Lower lobe of right lung (tissue), 2 donors: ENCODE data around the gene ANXA10. TPM values are rescaled to one million over a fixed set of nuclear protein-coding genes. Genes with fewer than 3 reads are reported as not detected.

ENCODE experiments used
- ATAC-seq, 2 donors: fragments of 200-7000 bp; cut with Tn5 transposase; one replicate each; pipeline ENCODE4 v1.9.1; 2020 to 2022; ENCODE audit warnings: mild to moderate bottlenecking in 2 of 2, moderate library complexity in 2 of 2
- DNase-seq: peaks from one replicate; pipeline ENCODE4 v3.0.0-alpha.2; 2020
- H3K27ac ChIP-seq: fragments of 200-600 bp; one replicate; pipeline ENCODE4 v1.8.0; 2022
- H3K27me3 ChIP-seq: fragments of 200-600 bp; one replicate; pipeline ENCODE4 v1.8.0; 2022; ENCODE audit warnings: low read depth
- H3K36me3 ChIP-seq: fragments of 200-600 bp; one replicate; pipeline ENCODE4 v1.8.0; 2022; ENCODE audit warnings: mild to moderate bottlenecking
- H3K4me1 ChIP-seq: fragments of 200-600 bp; one replicate; pipeline ENCODE4 v1.8.0; 2022
- H3K4me3 ChIP-seq: fragments of 200-600 bp; one replicate; pipeline ENCODE4 v1.8.0; 2022; ENCODE audit warnings: mild to moderate bottlenecking
- H3K9me3 ChIP-seq: fragments of 200-600 bp; one replicate; pipeline ENCODE4 v1.8.0; 2022
- CTCF ChIP-seq: fragments of 200-600 bp; IDR thresholded peaks from one replicate; pipeline ENCODE4 v1.8.0; 2022; ENCODE audit warnings: antibody characterized with exemption, mild to moderate bottlenecking
- intact Hi-C: fragments of 100-400 bp; cut with DNase I; formaldehyde crosslinking; loops from one replicate; pipeline ENCODE4 v1.11.0; 2022
- total RNA-seq: library from RNA; stranded (reverse); fragmentation: NEBNext Ultra II Directional; extraction: Animal tissue kit (Norgen Biotek cat#: 25700); gene quantifications from one replicate; pipeline ENCODE4 v1.2.1, GENCODE V29; 2021
- donor health status: DM: no; HTN: yes; CAD: no; lungs with severe emphysema.

The ANXA10 gene
- total RNA-seq, 1 donor from 2014 or later = not detected

- intact Hi-C loops = no loop called here
- no peak for TF ChIP-seq CTCF
- no peak for ATAC-seq
- H3K4me1 ChIP-seq = no peaks in the 10 kb centered on the region
- H3K9me3 ChIP-seq = no peaks in the 10 kb centered on the region
- no peak for DNase-seq
- no peaks in the 10 kb centered on the region for H3K36me3 ChIP-seq
- no peak overlapping the region for H3K4me3 ChIP-seq
- H3K27me3 ChIP-seq = no peaks in the 10 kb centered on the region
- H3K27ac ChIP-seq = no peak overlapping the region
Observed at GRCh38 chr4:168174308-168174707, 82.0 kb downstream of the ANXA10 start.

GRCh38 chr4:168177546-168178149, 85.3 kb downstream of the ANXA10 start:
- Histone ChIP-seq H3K9me3 (no peaks in the 10 kb centered on the region), H3K4me1 (no peaks in the 10 kb centered on the region), H3K4me3 (no peak overlapping the region), H3K27ac (no peak overlapping the region), H3K27me3 (no peaks in the 10 kb centered on the region), H3K36me3 (no peaks in the 10 kb centered on the region)
- DNase-seq (no peak), ATAC-seq (no peak)
- TF ChIP-seq CTCF = no peak
- intact Hi-C loops = no loop called here

- H3K27ac ChIP-seq = no peak overlapping the region
- ATAC-seq (no peak), DNase-seq (no peak)
- no peak overlapping the region for H3K4me3 ChIP-seq
- no peaks in the 10 kb centered on the region for H3K36me3 ChIP-seq
- H3K4me1 ChIP-seq = no peaks in the 10 kb centered on the region
- H3K27me3 ChIP-seq = no peaks in the 10 kb centered on the region
- TF ChIP-seq CTCF = peak; percentile 44
- H3K9me3 ChIP-seq = no peaks in the 10 kb centered on the region
- intact Hi-C loops = no loop called here
Observed at GRCh38 chr4:168183717-168184571, 91.6 kb downstream of the ANXA10 start.

- H3K27me3 ChIP-seq = no peaks in the 10 kb centered on the region
- intact Hi-C loops = no loop called here
- no peaks in the 10 kb centered on the region for H3K9me3 ChIP-seq
- ATAC-seq = no peak
- H3K4me1 ChIP-seq = no peaks in the 10 kb centered on the region
- TF ChIP-seq CTCF = no peak
- no peaks in the 10 kb centered on the region for H3K36me3 ChIP-seq
- DNase-seq = no peak
- no peak overlapping the region for H3K27ac ChIP-seq
- no peak overlapping the region for H3K4me3 ChIP-seq
Observed at GRCh38 chr4:168188754-168189153, 96.4 kb downstream of the ANXA10 start.

GRCh38 chr4:168197926-168198325, 105.6 kb downstream of the ANXA10 start:
- no peak for DNase-seq
- Histone ChIP-seq H3K27ac (no peak overlapping the region), H3K9me3 (peaks cover 4% of the 10 kb centered on the region), H3K36me3 (no peaks in the 10 kb centered on the region), H3K4me3 (no peak overlapping the region), H3K27me3 (no peaks in the 10 kb centered on the region), H3K4me1 (no peaks in the 10 kb centered on the region)
- intact Hi-C loops = no loop called here
- ATAC-seq = no peak
- TF ChIP-seq CTCF = no peak
